NCI-H2196 (cell line): ENCODE data around the gene PAK4.
A peak's percentile ranks its signal among the peaks of the same experiment; 100 is the strongest.
"Not testable (repeated sequence)": the region's sequence is repeated elsewhere in the genome, so short reads cannot be mapped to it uniquely, and the experiment has no call there.

Experiments
- DNase-seq: peaks from one replicate; lab custom pipeline; 2025; ENCODE audit not compliant: unreplicated experiment; lab: John Stamatoyannopoulos, UW

PAK4 gene

DNA sequence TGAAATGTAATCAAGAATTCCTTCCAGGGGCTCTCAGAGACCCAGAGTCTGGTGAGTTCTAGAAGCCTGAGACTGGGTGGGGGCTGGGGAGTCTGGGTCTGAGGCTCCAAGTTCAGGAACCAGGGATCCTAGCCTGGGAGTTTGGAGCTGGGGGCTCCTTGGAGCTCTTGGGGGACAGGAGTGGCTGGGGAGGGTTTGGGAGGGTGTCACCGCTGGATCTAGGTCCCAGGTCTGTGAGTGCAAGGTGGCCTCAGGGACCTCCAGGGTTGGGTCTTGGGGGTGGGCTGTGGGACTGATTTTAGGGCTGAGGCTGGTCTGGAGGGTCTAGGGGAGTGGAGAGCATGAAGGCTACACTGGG is 77.4 kb downstream of the PAK4 start:
- DNase-seq, result no peak

DNA sequence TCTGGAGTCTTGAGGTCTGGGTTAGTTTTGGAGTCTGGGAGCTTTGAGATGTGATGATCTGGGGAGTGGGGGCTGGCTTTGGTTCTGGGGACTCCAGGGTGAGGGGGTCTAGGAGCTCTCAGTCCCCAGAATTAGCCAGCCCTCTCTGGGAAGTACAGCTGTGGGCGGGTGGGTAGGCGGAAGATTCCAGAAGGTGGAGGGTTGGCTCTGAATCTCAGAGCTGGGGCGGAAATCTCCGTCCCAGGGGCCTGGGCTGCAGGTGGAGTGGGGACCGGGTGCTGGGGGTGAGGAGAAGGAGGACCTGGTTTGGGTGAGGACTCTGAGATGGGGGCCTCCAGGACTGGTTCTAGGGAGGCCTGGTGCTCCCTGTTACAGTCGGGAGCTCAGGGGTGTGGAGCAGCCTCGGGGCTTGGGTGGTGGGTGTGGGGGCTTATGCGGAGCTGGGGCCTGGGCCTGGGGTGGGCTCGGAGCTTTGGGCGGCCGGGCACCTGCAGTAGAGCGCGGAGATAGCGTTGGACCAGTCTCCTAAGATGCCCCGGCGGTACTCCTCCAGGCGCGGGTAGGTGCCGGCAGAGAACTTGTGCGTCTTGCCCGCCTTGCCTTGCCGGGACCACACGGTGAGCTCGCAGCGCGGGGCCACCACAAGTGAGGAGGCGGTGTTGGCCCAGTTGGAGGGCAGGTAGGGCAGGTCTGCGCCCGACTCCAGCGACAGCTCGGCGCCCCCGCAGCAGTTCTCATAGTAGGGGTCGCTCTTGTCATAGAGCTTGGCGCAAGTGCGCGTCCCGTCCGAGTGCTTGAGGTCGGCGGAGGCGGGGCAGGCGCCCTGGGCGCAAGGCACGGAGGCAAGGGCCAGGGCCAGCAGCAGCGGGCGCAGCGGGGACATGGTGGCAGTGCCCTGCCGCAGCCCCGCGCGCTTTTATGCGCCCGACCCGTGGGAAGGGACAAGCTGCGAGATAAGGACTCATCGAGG is 78.1 kb downstream of the PAK4 start, which contains the start of gene SYCN:
TSS of gene SYCN (minus strand) at position 892 of the 970 bp plus-strand sequence. CDS start at position 883, 9 bp downstream.
- DNase-seq, result no peak

DNA sequence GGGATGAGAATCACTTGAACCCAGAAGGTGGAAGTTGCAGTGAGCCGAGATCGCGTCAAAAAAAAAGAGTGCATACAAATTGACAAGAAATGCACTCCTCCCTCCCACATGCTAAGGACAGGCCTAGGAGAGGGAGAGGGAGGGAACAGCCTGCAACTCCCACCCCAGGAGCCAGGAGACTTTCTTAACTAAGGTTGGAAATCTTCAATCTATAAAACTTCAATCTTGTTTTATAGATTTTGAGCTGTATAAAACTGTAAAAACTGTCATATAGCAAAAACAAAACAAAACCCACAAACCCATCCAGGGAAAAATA is 79.8 kb downstream of the PAK4 start:
- no peak for DNase-seq

DNA sequence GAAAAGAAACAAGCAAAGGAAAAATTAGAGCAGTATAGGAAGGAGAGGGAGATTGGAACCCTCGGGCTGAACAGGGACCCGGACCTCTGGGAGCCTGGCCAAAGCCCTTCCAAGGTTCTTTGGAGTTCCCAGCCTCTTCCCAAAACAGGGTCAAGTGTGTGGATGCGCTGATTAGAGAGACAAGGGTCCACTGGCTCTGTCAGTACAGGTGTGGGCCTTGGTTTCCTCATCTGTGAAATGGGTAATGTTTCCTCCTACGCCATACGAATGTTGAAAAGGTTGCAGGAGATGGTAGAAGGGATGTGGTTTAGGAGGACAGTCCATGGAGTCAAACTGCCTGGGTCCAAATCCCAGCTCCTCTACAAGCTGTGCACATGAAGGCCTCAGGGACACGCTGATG is 80.5 kb downstream of the PAK4 start:
- DNase-seq, result no peak

DNA sequence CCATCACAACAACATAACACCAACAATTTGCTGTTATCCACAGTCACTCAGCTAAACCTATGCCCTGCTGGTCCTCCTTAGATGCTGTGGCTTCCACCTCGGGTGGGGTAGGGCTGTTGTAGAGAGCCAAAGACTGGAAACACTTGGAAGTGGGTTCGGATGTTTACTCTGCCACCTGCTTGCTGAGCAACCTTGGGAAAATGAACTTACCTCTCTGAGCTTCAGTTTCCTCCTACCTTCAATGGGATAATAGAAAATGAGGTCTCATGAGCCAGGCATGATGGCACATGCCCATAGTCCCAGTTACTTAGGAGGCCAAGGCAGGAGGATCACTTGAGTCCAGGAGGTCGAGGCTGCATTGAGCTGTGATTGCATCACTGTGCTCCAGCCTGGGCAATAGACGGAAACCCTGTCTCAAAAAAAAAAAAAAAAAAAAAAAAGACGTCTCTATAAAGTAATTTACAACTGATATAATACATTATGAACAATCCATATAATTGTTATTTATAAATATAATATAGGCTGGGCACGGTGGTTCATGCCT is 81.8 kb downstream of the PAK4 start:
- DNase-seq, result no peak

DNA sequence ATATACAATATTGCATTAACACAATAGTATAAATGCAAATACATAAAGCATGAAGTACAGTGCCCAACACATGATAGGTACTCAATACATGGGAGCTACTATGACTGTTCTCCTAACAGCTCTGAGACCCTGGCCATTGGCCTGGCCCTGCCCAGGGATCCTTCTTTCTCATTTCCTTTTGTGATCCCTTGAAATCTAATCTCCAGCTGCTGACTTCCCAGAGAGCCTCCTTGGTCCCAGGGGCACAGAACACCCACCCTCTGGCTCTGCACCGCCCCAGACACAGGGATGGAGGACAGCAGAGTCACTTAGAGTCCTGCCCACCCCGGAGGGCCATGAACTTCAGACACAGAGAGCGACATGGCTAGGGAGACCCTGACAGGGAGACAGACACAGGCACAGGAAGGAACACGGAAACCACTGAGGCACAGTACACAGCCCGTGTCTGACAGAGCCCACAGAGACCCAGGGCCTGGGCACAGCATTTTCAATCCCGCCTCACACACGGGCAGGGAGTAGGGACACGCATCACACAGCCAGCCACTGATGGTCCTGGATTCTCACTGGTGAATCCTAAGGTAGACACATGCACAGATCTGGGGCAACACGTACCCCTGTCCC is 82.7 kb downstream of the PAK4 start:
- no peak for DNase-seq

DNA sequence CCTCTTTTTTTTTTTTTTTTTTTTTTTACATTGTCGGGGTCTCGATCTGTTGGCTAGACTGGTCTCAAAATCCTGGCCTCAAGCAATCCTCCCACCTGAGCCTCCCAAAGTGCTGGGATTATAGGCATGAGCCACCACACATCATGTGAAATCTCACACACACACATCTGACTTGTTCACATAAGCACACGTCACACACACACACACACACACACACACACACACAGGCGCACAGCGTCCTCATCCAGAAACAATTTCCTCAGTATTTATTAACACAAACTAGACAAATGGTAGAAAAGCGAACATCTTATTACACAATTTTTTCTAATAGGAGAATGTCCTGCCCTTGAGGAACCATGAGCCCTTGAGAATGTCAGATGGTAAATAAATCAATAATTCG is 83.6 kb downstream of the PAK4 start:
- no peak for DNase-seq

DNA sequence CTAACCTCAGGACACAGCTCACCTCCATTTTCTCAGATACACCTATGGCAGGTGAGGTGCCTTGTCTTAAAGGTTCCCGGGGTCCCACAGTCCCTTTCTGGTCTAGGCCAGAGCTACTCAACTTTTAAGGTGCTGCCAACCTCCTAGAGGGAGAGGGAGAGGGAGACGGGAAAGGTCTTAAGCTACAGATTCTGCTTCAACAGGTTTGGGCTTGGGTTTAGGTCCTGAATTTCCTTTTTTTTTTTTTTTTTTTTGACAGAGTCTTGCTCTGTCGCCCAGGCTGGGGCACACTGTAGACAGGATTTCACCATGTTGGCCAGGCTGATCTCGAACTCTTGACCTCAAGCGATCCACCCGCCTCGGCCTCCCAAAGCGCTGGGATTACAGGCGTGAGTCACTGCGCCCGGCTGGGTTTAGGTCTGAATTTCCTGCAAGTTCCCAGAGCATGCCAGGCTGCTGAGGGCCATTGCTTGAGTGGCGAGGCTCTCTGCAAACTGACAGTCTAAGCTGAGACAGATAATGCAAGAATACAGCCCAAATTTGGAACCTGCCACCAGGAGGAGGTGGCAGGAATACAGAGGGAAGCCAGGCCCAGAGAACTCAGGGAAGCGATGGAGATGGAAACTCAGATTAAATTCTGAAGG is 86.3 kb downstream of the PAK4 start:
- no peak for DNase-seq

DNA sequence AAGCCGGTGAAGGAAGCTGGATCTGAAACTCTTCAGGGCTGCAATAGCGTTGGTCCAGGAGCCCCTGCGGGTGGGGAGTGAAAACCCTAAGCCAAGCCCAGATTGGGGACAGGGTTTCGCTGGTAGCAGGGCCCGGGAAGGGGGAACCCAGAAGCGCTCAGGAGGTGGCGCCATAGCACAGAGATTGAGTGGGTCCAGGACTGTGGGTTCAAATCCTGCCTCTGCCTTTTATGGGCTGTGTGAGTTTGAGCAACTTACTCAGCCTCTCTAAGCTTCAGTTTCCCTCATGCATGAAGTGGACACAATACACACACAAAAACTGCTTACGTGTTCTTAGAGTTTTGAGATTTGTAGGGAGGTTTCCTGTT is 86.8 kb downstream of the PAK4 start:
- DNase-seq, result peak; percentile 29

DNA sequence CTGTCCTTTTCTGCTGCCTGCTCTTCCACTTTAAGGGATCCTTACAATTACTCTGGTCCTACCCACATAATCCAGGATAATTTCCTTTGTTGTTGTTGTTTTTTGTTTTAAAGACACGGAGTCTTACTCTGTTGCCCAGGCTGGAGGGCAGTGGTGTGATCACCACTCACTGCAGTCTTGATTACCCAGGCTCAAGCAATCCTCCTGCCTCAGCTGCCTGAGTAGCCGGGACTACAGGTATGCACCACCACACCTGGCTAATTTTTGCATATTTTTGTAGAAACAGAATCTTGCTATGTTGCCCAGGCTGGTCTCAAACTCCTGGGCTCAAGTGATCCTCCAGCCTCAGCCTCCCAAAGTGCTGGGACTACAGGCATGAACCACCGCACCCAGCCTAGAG is 89.7 kb downstream of the PAK4 start:
- not testable (repeated sequence) for DNase-seq

DNA sequence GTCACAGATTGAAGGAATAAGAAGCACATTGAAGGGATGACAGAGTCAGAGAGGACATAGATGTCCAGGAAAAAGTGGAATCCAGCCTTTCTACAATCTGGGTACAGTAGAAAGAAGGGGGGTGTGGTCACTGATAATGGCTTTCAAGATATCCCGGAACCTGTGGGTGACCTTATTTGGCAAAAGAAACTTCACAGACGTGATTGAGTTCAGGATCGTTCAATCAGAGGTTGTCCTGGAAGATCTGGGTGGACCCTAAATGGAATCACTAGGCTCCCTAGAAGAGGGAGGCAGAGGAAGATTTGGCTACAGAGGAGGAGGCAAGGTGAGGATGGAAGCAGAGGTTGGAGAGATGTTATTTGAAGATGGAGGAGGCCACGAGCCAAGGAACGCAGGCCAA is 91.5 kb downstream of the PAK4 start:
- DNase-seq, result no peak

DNA sequence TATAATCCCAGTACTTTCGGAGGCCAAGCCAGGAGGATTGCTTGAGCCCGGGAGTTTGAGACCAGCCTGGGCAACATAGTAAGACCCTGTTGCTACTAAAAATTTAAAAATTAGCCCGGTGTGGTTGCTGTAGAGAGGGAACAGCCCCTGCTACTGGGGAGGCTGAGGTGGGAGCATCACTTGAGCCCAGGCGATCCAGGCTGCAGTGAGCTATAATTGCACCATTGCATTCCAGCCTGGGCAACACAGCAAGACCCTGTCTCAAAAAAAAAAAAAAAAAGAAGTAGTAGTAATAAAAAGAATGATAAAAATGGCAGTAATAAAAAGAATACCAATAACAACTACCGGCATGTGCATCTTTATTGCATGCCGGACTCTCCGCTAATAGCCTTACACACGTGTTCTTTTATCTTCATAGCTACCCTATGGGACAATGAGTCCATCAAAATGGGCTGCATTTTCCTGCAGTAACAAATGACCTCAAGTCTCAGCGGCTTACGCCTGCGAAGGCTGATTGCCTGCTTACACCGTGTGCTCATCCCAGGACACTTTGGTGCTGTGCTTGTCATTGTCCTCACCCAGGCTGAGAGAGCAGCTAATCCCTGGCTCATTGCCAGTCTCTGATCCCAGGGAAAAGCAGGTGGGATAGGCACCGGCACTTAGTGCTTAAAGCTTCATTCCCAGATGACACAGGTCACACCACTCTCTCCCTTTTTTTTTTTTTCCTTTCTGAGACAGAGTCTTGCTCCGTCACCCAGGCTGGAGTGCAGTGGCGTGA is 92.8 kb downstream of the PAK4 start:
- no peak for DNase-seq

DNA sequence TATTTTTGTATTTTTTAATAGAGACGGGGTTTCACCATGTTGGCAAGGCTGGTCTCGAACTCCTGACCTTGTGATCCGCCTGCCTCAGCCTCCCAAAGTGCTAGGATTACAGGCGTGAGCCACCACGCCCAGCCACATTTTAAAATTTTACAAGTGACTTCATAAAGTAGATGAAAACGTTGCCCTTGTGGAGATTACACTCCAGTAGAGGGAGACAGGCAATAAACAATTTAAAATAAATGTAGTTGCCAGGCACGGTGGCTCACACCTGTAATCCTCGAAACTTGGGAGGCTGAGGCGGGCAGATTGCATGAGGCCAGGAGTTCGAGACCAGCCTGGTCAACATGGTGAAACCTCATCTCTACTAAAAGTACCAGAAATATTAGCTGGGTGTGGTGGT is 93.5 kb downstream of the PAK4 start:
- DNase-seq, result not testable (repeated sequence)

DNA sequence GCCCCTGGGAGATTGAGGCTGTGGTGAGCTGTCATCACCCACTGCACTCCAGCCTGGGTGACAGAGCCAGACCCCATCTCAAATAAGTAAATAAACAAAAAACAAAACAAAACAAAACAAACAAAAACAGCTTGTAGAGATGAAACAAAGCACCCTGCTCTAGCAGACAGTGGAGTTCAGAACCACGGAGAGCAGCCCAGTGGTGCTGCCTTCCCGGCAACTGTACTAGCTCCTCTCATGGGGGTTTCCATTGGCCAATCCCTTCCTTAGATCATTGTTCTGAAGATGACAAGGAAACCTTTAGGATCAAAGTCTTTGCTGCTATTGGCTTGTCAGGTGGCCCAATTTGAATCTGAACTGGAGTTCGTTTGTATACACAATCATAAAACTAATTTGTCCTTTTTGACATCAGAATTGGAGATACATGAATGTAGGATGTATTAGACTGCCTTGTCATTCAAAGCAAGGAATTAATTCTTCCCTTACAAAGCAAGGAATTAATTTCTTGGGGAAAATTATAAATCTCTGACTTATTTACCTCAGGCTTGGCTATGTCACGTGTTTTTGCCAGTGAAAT is 98.2 kb downstream of the PAK4 start:
- DNase-seq, result no peak

DNA sequence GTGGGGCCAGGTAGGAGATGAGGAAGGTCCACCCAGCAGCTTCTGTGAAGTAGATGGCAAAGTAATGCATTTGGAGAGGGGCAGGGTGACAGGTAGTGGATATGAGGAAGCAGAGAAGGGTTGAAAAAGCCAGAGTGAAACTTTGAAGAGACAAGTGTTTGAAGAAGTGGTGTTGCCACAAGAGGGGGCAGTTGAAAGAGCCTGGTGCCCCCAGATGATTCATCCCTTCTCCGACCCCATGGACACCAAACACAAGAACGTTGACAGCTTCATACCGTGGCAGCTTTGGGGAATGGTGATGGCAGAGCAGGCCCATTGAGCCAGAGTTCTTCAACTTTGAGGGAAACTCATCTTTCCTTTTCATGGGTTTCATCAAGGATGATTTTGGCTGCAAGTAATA is 99.3 kb downstream of the PAK4 start:
- no peak for DNase-seq
